ENCODE data around the gene WWOX.
"Not testable (repeated sequence)": the region's sequence is repeated elsewhere in the genome, so short reads cannot be mapped to it uniquely, and the experiment has no call there.

WWOX gene

DNA sequence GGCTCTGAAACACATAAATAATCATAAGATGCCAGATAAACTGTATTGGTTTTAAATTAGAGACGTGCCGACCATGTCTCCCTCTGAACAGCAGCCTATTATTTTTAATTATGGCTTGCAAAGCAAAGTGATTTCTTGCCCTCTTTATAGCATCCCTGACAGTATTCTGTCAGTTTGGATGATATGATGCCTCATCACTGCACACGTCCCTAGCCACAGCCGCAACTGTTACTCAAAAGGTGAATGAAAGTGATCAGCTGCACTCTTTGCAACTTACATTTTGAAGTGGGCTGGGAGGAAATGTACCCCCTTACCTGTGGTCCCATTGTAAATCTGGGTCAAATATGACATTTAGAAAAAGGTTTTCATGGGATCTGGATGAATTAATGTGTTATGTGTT, 1111.2 kb downstream of the WWOX start:
- no peak for DNase-seq (ENCODE audit: low read depth in 2 of 2)

DNA sequence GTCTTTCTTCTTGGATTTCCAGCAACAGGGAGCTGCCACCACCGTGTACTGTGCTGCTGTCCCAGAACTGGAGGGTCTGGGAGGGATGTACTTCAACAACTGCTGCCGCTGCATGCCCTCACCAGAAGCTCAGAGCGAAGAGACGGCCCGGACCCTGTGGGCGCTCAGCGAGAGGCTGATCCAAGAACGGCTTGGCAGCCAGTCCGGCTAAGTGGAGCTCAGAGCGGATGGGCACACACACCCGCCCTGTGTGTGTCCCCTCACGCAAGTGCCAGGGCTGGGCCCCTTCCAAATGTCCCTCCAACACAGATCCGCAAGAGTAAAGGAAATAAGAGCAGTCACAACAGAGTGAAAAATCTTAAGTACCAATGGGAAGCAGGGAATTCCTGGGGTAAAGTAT, 1112.1 kb downstream of the WWOX start:
- DNase-seq (ENCODE audit: low read depth in 2 of 2): no peak

DNA sequence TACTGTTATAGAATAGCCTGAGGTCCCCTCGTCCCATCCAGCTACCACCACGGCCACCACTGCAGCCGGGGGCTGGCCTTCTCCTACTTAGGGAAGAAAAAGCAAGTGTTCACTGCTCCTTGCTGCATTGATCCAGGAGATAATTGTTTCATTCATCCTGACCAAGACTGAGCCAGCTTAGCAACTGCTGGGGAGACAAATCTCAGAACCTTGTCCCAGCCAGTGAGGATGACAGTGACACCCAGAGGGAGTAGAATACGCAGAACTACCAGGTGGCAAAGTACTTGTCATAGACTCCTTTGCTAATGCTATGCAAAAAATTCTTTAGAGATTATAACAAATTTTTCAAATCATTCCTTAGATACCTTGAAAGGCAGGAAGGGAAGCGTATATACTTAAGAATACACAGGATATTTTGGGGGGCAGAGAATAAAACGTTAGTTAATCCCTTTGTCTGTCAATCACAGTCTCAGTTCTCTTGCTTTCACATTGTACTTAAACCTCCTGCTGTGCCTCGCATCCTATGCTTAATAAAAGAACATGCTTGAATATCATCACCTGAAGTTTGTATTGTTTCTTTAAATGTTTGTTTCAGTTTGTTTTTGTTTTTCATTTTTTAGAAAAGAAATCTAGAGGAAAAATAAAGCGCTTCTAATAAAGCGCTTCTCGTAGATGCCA, 1112.8 kb downstream of the WWOX start:
- no peak for DNase-seq (ENCODE audit: low read depth in 2 of 2)

DNA sequence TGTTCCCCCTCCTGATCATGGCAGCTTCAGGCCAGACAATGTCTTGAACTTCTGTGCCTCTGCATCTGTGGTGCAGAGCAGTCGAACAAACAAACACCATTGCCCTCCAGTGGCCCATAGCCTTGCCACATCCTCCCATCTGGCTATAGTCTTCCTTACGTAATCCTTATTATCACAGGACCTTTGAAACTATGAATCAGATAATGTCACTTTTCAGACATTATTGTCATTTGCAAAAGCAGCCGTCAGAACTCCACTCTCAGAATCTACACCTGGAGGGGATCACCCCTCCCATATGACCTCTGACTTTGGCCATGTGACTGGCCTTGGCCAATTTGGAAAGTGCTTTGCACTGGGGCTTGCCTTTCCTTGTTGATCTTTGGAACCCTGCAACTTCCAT, 1113.8 kb downstream of the WWOX start:
- no peak for DNase-seq (ENCODE audit: low read depth in 2 of 2)

DNA sequence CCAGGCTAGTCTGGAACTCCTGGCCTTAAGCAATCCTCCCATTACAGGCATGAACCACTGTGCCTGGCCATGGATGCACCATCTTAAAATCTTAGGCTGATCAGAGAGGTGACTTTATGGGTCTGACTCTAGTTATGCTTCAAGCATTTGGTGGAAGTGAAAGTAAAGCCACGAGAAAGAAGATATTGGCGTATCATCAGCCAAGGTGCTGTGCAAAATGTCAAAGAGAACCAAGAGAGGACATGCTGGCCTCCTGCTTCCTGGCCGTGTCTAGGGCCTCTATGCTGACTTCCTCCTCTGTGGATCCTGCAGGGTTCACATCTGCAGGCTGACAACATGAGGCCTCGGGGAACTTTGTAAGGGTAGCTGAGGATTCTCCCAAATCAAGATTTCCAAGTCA, 1115.8 kb downstream of the WWOX start:
- DNase-seq (ENCODE audit: low read depth in 2 of 2): no peak

DNA sequence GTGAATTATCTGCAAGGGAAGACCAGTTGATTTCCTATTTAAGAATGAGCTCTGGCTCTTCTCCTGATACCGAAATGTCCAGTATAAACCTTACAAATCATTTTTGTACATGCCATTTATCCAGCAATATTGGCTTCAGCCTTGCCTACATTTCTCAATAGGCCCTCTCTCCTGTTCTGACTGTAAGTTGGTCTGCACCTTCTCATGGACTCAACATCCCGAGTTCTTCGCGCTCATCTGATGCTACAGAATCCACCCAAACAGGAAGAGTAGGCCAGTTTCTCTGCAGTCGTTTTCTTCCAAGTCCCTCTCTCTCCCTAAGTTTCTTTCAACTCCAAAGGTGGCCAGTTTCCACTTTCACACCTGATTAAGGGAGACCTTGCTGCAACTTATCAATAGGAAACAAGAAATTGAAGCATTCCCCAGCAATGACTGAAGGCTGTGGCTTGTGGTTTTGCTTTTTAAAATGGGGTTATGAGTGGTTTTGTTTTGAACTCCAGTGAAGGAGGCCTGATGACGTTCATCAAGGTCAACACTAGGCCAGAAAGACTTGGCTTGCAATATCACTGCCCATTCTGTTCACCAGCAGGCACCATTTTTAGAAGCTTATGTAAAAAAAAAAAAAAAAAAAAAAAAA, 1118.0 kb downstream of the WWOX start:
- DNase-seq (ENCODE audit: low read depth in 2 of 2): no peak

DNA sequence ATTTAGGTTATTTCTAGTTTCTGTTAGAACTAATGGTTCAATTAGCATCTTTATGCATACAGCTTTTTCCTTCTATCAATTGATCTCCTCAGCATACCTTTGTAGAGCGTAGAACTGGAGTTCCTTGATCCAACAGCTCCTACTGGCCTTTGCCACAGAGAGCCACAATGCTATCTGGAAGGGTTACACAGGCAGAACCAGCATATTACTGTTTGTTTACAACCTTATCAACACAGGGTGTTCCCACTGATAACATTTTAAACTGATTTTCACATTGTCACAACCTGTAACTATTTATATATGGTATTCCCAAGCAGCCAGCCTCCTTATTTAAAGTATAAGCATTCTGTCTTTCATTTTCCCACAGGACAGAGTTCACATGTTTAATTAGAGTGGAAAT, 1118.9 kb downstream of the WWOX start:
- DNase-seq (ENCODE audit: low read depth in 2 of 2): no peak

DNA sequence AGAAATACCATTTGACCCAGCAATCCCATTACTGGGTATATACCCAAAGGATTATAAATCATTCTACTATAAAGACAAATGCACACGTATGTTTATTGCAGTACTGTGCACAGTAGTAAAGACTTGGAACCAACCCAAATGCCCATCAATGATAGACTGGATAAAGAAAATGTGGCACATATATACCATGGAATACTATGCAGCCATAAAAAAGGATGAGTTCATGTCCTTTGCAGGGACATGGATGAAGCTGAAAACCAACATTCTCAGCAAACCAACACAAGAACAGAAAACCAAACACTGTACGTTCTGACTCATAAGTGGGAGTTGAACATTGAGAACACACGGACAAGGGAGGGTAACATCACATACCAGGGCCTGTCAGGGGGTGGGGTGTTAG, 1126.5 kb downstream of the WWOX start:
- DNase-seq (ENCODE audit: low read depth in 2 of 2): not testable (repeated sequence)

DNA sequence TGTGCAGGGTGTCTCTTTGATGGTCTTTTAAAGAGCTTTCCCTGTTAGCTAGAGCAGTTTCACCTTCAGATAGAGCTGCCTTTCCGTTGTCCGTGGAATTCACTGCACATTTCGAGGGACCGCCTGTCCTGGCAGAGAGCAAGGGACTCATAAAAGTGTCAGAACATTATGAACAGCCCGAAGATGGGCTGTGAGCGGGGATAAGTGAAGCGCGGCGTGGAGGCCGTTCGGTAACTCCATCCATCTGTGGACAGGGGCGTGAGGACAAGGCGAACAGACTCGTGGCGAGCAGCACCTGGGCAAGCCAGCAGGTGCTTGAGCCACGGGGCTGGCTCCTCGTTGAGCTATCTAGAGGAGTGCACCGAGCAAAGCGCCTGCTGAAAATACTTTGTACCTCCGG, 1129.9 kb downstream of the WWOX start:
- no peak for DNase-seq (ENCODE audit: low read depth in 2 of 2)

DNA sequence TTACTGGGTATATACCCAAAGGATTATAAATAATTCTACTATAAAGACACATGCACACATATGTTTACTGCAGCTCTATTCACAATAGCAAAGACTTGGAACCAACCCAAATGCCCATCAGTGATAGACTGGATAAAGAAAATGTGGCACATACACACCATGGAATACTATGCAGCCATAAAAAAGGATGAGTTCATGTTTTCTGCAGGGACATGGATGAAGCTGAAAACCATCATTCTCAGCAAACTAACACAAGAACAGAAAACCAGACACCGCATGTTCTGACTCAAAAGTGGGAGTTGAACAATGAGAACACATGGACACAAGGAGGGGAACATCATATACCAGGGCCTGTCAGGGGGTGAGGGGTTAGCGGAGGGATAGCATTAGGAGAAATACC, 1146.2 kb downstream of the WWOX start:
- not testable (repeated sequence) for DNase-seq (ENCODE audit: low read depth in 2 of 2)

DNA sequence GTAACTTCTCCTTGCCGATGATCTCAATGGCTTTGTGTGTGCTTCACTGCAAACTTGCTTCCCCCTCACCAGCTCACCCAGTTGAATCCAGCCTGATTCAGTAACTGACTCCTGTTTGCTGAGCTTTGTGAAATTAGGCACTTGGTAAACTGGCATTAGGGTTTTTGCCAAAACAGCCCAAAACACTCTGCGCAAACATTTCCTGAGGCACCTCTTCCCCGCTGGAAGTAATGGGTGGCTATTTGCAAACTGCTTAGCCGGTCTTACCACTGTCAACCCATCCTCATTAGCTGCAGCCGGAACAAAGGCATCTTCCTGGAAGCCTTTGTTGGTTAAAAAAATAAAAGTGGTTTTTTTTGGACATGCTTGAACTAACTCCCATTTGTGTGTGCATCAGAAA, 1147.9 kb downstream of the WWOX start:
- DNase-seq (ENCODE audit: low read depth in 2 of 2): no peak

DNA sequence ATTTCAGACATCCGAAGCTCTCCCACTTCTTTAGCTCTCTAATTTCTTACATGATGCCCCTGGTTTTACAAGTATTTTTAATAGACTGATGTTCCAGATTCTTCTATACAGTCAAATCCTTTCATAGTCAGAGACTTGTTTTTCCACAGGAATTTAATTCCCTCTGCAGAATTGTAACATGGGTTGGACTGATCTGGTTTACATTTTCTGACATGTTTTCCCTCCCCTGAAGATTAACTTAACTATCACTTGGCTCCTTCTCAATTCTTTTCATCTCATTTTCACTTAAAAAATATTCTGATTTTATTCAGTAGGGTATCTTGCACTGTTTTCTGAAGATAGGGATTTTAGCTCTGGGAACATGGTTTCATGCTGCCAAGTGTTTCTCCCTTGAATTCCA, 1148.9 kb downstream of the WWOX start:
- DNase-seq (ENCODE audit: low read depth in 2 of 2): no peak

DNA sequence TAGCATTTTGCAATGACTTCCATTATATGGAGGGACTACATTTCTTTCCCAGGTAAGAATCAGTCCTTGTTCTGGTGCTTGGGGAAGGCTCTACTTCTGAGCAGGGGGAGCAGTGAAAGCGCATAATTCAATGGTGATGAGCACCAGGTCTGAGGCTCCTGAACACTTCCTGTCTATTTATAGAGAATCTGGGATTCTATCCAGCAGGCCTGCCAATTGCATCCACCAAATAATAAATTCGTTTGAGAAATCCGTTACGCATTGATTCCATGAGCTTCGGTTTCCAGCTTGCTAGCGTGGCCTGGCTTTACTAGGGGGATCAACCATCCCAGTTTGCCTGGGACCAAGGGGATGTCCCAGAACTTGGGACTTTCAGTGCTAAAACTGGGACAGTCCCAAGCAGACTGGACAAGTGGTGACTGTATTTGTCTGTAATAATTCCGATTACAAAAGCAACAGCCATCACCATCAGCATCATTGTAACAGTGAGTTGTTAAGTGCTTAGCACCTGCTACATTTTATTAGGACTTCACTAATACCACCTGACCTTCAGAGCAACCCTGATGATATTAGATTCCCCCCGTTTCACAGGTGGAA, 1151.1 kb downstream of the WWOX start:
- no peak for DNase-seq (ENCODE audit: low read depth in 2 of 2)

DNA sequence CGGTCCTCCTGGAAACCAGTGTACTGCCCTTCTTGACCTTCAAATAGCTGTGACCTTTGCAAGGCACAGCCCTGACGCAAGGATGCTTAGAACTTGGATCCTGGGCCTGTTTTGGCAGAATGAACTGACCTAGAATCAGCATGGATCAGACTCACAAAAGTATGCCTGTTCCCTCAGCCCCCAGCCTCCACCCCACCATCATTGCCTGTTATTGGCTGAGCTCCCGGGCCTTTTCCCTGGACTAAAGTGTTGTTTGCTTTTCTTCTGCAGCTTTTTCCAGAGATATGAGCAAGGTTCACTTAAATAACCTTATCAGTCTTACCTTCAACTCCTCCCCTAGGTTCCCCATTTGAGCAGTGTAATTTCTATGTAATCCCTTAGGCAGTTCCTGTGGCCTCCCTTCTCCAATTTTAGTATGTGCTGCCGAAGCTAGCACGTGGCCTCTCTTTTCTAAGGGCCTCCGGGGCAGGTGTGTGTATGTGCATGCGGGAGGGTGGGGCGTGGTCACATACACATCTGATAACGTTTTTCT, 1153.7 kb downstream of the WWOX start:
- DNase-seq (ENCODE audit: low read depth in 2 of 2): no peak

DNA sequence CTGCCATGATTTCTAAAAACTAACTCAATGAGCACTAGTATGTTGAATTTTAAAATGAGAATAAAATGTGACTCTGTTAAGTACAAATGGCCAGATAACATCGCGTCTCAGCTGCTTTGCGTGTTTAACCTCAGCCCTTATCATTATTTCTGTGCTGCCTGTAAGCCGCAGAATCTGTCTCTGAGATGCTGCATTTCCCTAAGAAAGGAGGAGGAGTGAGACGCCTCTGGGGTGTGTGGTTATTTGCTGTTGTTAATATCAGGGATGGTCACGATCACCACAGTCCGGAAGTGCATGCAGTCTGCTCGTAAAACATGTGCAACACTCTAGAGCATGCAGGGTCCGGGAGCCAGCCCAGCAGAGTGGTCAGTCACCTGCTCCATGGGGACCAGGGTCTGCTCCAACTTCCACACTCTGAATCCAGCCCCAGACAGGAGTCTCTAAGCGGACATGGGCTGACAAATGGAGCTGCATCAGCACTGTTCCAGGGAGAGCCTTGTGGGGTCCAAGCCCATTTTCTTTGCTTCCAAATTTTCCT, 1158.6 kb downstream of the WWOX start:
- DNase-seq (ENCODE audit: low read depth in 2 of 2): no peak

DNA sequence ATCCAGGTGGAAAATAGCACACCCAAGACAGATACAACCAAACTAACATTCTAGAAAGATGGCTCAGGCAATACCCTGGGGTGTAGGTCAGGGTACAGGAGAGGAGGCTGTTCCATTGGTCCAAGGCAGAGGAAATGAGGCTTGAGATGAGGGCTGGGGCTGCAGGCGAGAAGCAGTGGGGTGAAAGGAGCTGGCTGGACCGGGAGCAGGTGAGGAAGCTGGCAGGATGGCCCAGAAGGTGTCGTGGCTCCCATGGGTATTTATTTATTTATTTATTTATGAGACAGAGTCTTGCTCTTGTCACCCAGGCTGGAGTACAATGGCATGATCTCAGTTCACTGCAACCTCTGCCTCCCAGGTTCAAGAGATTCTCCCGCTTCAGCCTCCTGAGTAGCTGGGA, 1161.4 kb downstream of the WWOX start:
- not testable (repeated sequence) for DNase-seq (ENCODE audit: low read depth in 2 of 2)

DNA sequence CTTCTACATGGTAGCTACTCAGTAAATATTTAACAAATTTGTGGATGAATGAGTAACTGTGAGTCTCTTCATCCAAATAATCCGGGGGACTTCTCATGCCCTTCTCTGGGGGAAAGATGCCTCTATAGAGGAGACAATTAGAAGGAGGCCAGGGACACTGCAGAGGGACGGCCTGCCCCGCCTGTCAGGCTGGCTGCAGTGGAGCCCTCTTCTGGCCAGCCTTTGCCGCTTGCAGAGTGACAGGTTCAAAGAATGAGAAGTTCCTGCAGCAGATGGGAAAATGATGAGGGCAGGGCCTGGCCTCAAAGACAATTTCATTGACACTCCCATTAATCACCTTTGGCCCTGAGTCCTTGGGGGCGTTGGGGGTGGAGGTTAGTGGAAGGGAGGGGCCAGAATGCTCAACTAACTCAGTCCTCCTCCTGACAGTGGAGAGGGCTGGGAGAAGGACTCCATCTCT, 1162.1 kb downstream of the WWOX start:
- no peak for DNase-seq (ENCODE audit: low read depth in 2 of 2)

DNA sequence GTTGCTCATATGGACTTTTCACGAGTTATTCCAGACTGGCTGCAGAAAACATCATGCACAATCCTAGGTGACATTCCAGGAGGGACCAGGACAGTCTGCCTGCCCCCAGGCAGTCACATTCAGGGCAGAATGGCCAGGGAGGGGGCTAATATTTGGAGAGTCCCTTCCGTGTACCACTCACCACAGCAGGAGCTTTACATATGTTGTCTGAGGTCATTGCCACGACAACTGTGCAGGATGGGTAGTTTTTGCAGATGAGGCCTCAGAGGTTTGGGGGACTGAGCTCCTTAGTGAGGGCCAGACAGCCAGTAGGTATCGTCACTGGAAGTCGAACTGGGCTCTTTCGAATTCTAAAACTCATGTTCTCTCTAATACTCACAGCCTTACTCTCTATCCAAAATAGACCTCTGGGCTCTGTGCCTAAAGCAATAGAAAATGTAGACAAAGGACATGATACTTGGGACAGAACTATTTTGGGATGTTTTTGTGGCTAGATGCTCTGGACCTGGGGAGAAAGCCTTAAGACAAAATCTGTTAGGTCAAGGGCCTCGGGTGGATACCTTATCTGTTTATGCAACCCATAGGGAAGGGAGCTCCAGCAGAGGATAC, 1162.6 kb downstream of the WWOX start:
- no peak for DNase-seq (ENCODE audit: low read depth in 2 of 2)
